ENCODE data around the gene PMM1. TPM values are rescaled to one million over a fixed set of nuclear protein-coding genes. Genes with fewer than 3 reads are reported as not detected.

Gene PMM1
- total and polyA plus RNA-seq, 2 of the 13 experiments (the other 11 are each of a cell fraction or from before 2014, with no cell fraction given), result 17.8 to 95.6 TPM

GRCh38 chr22:41621099-41621910, 31.7 kb upstream of the PMM1 start, which contains the start of gene XRCC6 (continued):
- TF ChIP-seq RFX3 (CRISPR knock-in tag; IDR thresholded peaks at IDR 0.05), result no peak
- TF ChIP-seq PBX3 (CRISPR knock-in tag; IDR thresholded peaks at IDR 0.05; ENCODE audit: borderline replicate concordance), result no peak
- peak; percentile 10; the same call in 1 of the 2 replicates for TF ChIP-seq BRD4 (CRISPR knock-in tag; IDR thresholded peaks at IDR 0.05)
- TF ChIP-seq MLLT10 (CRISPR knock-in tag; IDR thresholded peaks at IDR 0.05), result no peak
- TF ChIP-seq CBX2 (IDR thresholded peaks at IDR 0.05; ENCODE audit: low read depth, low read length), result no peak
- TF ChIP-seq CBX2 (CRISPR knock-in tag; IDR thresholded peaks at IDR 0.05; ENCODE audit: low read depth), result no peak
- TF ChIP-seq SPEN (CRISPR knock-in tag; IDR thresholded peaks at IDR 0.05; ENCODE audit: low read depth), result peak; percentile 60
- peak; percentile 93 for TF ChIP-seq IRF9 (CRISPR knock-in tag; IDR thresholded peaks at IDR 0.05; ENCODE audit: borderline replicate concordance)
- TF ChIP-seq NRL (CRISPR knock-in tag; IDR thresholded peaks at IDR 0.05; ENCODE audit: borderline replicate concordance), result peak; percentile 72
- peak; percentile 26; the same call in 1 of the 2 replicates for TF ChIP-seq EED (CRISPR knock-in tag; IDR thresholded peaks at IDR 0.05)
- no peak for TF ChIP-seq PRMT3 (CRISPR knock-in tag; IDR thresholded peaks at IDR 0.05; ENCODE audit: borderline replicate concordance, low read depth)
- TF ChIP-seq ZFP82 (CRISPR knock-in tag; IDR thresholded peaks at IDR 0.05; ENCODE audit: borderline replicate concordance), result 0 out of 2 replicates have a peak, but pooled peaks have one; percentile 76
- no peak for TF ChIP-seq ZNF878 (CRISPR knock-in tag; IDR thresholded peaks at IDR 0.05)
- TF ChIP-seq ZNF720 (CRISPR knock-in tag; IDR thresholded peaks at IDR 0.05), result no peak
- TF ChIP-seq ZNF510 (CRISPR knock-in tag; IDR thresholded peaks at IDR 0.05; ENCODE audit: low read depth), result no peak; the same call in 1 of the 2 replicates
- TF ChIP-seq RBM22 (optimal IDR thresholded peaks at IDR 0.05; ENCODE audit: low read length), result peak; percentile 68
- 0 out of 2 replicates have a peak, but pooled peaks have one; percentile 61 for TF ChIP-seq ZNF572 (CRISPR knock-in tag; IDR thresholded peaks at IDR 0.05)
- no peak; the same call in 1 of the 2 replicates for TF ChIP-seq ZFP36L1 (CRISPR knock-in tag; IDR thresholded peaks at IDR 0.05)
- TF ChIP-seq TSC22D2 (CRISPR knock-in tag; IDR thresholded peaks at IDR 0.05; ENCODE audit: borderline replicate concordance), result peak; percentile 55; the same call in 1 of the 2 replicates
- 0 out of 2 replicates have a peak, but pooled peaks have one; percentile 7 for TF ChIP-seq ZNF792 (CRISPR knock-in tag; IDR thresholded peaks at IDR 0.05)
- 0 out of 2 replicates have a peak, but pooled peaks have one; percentile 58 for TF ChIP-seq ZNF280D (CRISPR knock-in tag; IDR thresholded peaks at IDR 0.05)
- TF ChIP-seq KAT8 (CRISPR knock-in tag; IDR thresholded peaks at IDR 0.05), result peak; percentile 66

Data from HepG2 (cell line).